ENCODE measurements around the gene TERF2IP. TPM values are rescaled to one million over a fixed set of nuclear protein-coding genes. Genes with fewer than 3 reads are reported as not detected.

The TERF2IP gene
- total and polyA plus RNA-seq, 2 of the 13 experiments (the other 11 are each of a cell fraction or from before 2014, with no cell fraction given), result 26.4 to 50.2 TPM

GRCh38 chr16:75622761-75623605, 24.6 kb upstream of the TERF2IP start, which contains the start of gene ADAT1 (continued):
- TF ChIP-seq NAIF1 (CRISPR knock-in tag; IDR thresholded peaks at IDR 0.05; ENCODE audit: borderline replicate concordance) (no peak), BCL3 (CRISPR knock-in tag; IDR thresholded peaks at IDR 0.05) (peak; percentile 77; the same call in 1 of the 2 replicates), SP1 (IDR thresholded peaks at IDR 0.05) (peak; percentile 71; the same call in 1 of the 2 replicates), SP1 (CRISPR knock-in tag; IDR thresholded peaks at IDR 0.05) (0 out of 2 replicates have a peak, but pooled peaks have one; percentile 48), MEIS2 (CRISPR knock-in tag; IDR thresholded peaks at IDR 0.05) (peak; percentile 61; the same call in 1 of the 2 replicates), RCOR2 (CRISPR knock-in tag; IDR thresholded peaks at IDR 0.05) (no peak), PRDM10 (CRISPR knock-in tag; IDR thresholded peaks at IDR 0.05; ENCODE audit: low read depth) (peak; percentile 46; the same call in 1 of the 2 replicates), GLI4 (CRISPR knock-in tag; IDR thresholded peaks at IDR 0.05; ENCODE audit: borderline replicate concordance) (peak; percentile 90; the same call in 1 of the 2 replicates), PAX8 (CRISPR knock-in tag; IDR thresholded peaks at IDR 0.05; ENCODE audit: borderline replicate concordance) (peak; percentile 56; the same call in 1 of the 2 replicates), TFDP2 (CRISPR knock-in tag; IDR thresholded peaks at IDR 0.05) (peak; percentile 99), TP53 (CRISPR knock-in tag; conservative IDR thresholded peaks at IDR 0.05) (no peak), SYNCRIP (IDR thresholded peaks at IDR 0.05; ENCODE audit: insufficient read depth, low read depth, low read length) (no peak), GFI1 (CRISPR knock-in tag; IDR thresholded peaks at IDR 0.05; ENCODE audit: borderline replicate concordance) (no peak), EZH2 (conservative IDR thresholded peaks at IDR 0.05; ENCODE audit: low read depth, low read length) (no peak)

Measured in HepG2 (cell line).